ENCODE measurements around the gene REXO1.

Gene REXO1

GRCh38 chr19:1814833-1815604 is 33.3 kb downstream of the REXO1 start:
- Histone ChIP-seq H3K4me2 (ENCODE audit: insufficient read depth, low read length) (no peak overlapping the region), H3K9ac (ENCODE audit: low read depth, low read length) (no peak overlapping the region), H3K27me3 (ENCODE audit: insufficient read depth, low read length, poor library complexity) (no peaks in the 10 kb centered on the region), H3K4me1 (ENCODE audit: insufficient read depth, low read length) (peaks cover 43% of the 10 kb centered on the region), H3K27ac (ENCODE audit: low read length) (0 out of 2 replicates have a peak overlapping the region, but pooled peaks have one; percentile 18), H3K4me3 (ENCODE audit: low read depth in 1 of 2, low read length in 2 of 2) (no peak overlapping the region), H2AFZ (ENCODE audit: low read depth, low read length) (no peak overlapping the region), H3K36me3 (ENCODE audit: insufficient read depth, low read length) (peaks cover 51% of the 10 kb centered on the region), H3K9me3 (ENCODE audit: insufficient read depth, low read length, severe bottlenecking) (no peaks in the 10 kb centered on the region), H3K79me2 (ENCODE audit: insufficient read depth, low read length) (peaks cover 14% of the 10 kb centered on the region), H4K20me1 (ENCODE audit: insufficient read depth, low read length) (peaks cover 15% of the 10 kb centered on the region)
- ATAC-seq (ENCODE audit: insufficient read depth, low read depth) (no peak), DNase-seq (no peak)
- TF ChIP-seq CTCF (IDR thresholded peaks at IDR 0.05; ENCODE audit: borderline replicate concordance, extremely low read depth, low read length, poor library complexity, severe bottlenecking), result no peak
- TF ChIP-seq EZH2 (IDR thresholded peaks at IDR 0.05; ENCODE audit: borderline replicate concordance, low read depth, low read length, severe bottlenecking), result no peak

GRCh38 chr19:1814391-1814790 is 33.9 kb downstream of the REXO1 start:
- no peak overlapping the region for H3K9ac ChIP-seq (ENCODE audit: low read depth, low read length)
- no peak for DNase-seq
- peaks cover 14% of the 10 kb centered on the region for H3K79me2 ChIP-seq (ENCODE audit: insufficient read depth, low read length)
- no peaks in the 10 kb centered on the region for H3K9me3 ChIP-seq (ENCODE audit: insufficient read depth, low read length, severe bottlenecking)
- H3K27ac ChIP-seq (ENCODE audit: low read length), result 0 out of 2 replicates have a peak overlapping the region, but pooled peaks have one; percentile 18
- no peak for TF ChIP-seq EZH2 (IDR thresholded peaks at IDR 0.05; ENCODE audit: borderline replicate concordance, low read depth, low read length, severe bottlenecking)
- no peak for TF ChIP-seq CTCF (IDR thresholded peaks at IDR 0.05; ENCODE audit: borderline replicate concordance, extremely low read depth, low read length, poor library complexity, severe bottlenecking)
- peaks cover 15% of the 10 kb centered on the region for H4K20me1 ChIP-seq (ENCODE audit: insufficient read depth, low read length)
- no peak overlapping the region for H2AFZ ChIP-seq (ENCODE audit: low read depth, low read length)
- H3K4me2 ChIP-seq (ENCODE audit: insufficient read depth, low read length), result no peak overlapping the region
- no peak for ATAC-seq (ENCODE audit: insufficient read depth, low read depth)
- no peak overlapping the region for H3K4me3 ChIP-seq (ENCODE audit: low read depth in 1 of 2, low read length in 2 of 2)
- H3K4me1 ChIP-seq (ENCODE audit: insufficient read depth, low read length), result peaks cover 43% of the 10 kb centered on the region
- peaks cover 44% of the 10 kb centered on the region for H3K36me3 ChIP-seq (ENCODE audit: insufficient read depth, low read length)
- no peaks in the 10 kb centered on the region for H3K27me3 ChIP-seq (ENCODE audit: insufficient read depth, low read length, poor library complexity)

- no peak for ATAC-seq (ENCODE audit: insufficient read depth, low read depth)
- H4K20me1 ChIP-seq (ENCODE audit: insufficient read depth, low read length), result peaks cover 15% of the 10 kb centered on the region
- H3K79me2 ChIP-seq (ENCODE audit: insufficient read depth, low read length), result peaks cover 14% of the 10 kb centered on the region
- TF ChIP-seq CTCF (IDR thresholded peaks at IDR 0.05; ENCODE audit: borderline replicate concordance, extremely low read depth, low read length, poor library complexity, severe bottlenecking) (no peak), EZH2 (IDR thresholded peaks at IDR 0.05; ENCODE audit: borderline replicate concordance, low read depth, low read length, severe bottlenecking) (no peak)
- no peaks in the 10 kb centered on the region for H3K9me3 ChIP-seq (ENCODE audit: insufficient read depth, low read length, severe bottlenecking)
- H3K4me1 ChIP-seq (ENCODE audit: insufficient read depth, low read length), result peaks cover 43% of the 10 kb centered on the region
- H3K27ac ChIP-seq (ENCODE audit: low read length), result peak overlapping the region; percentile 88
- H3K9ac ChIP-seq (ENCODE audit: low read depth, low read length), result peak overlapping the region; percentile 58
- H3K27me3 ChIP-seq (ENCODE audit: insufficient read depth, low read length, poor library complexity), result no peaks in the 10 kb centered on the region
- peak overlapping the region; percentile 16 to 74; a peak in 3 of 4 replicates for H3K4me3 ChIP-seq (ENCODE audit: low read depth in 1 of 2, low read length in 2 of 2)
- DNase-seq, result no peak
- H3K4me2 ChIP-seq (ENCODE audit: insufficient read depth, low read length), result peak overlapping the region; percentile 92
- peaks cover 36% of the 10 kb centered on the region for H3K36me3 ChIP-seq (ENCODE audit: insufficient read depth, low read length)
- H2AFZ ChIP-seq (ENCODE audit: low read depth, low read length), result peak overlapping the region; percentile 77
These were observed 34.8 kb downstream of the REXO1 start for GRCh38 chr19:1813192-1814182.
